Pancreas (tissue), 10 donors: ENCODE data around the gene DCP1B. TPM values are rescaled to one million over a fixed set of nuclear protein-coding genes. Genes with fewer than 3 reads are reported as not detected.

Experiments
- ATAC-seq, 4 donors: fragments of 200-7000 bp; cut with Tn5 transposase; one replicate each; pipeline versions ENCODE4 v1.8.0 to v1.9.1; 2020; ENCODE audit warnings: mild to moderate bottlenecking in 4 of 4, moderate library complexity in 4 of 4
- DNase-seq, 6 donors: peaks; one replicate each; pipeline ENCODE4 v3.0.0-alpha.2; 2020
- FAIRE-seq: peaks from 2 replicates; lab custom pipeline; 2012; peaks lifted over from hg19 to GRCh38; lab: Jason Lieb, UNC
- H3K27ac ChIP-seq, 4 donors: fragments of 200-600 bp; sonication (generic); 1 replicate in 3 of 4; 2 replicates in 1 of 4; pipeline versions ENCODE4 v1.5.0 to v1.8.0; 2020
- H3K27me3 ChIP-seq, 4 donors: fragments of 200-600 bp; one replicate each; pipeline ENCODE4 v1.8.0; 2021
- H3K36me3 ChIP-seq, 3 donors: fragments of 200-600 bp; sonication (generic) in 1 of 3; one replicate each; pipeline versions ENCODE4 v1.5.0 to v1.8.0; 2020 to 2021
- H3K4me1 ChIP-seq, 3 donors: fragments of 200-600 bp; one replicate each; pipeline ENCODE4 v1.8.0; 2021
- H3K4me3 ChIP-seq, 4 donors: fragments of 200-600 bp; sonication (generic) in 2 of 4; one replicate each; pipeline versions ENCODE4 v1.5.0 to v1.8.0; 2020 to 2021
- H3K9me3 ChIP-seq, 4 donors: fragments of 200-600 bp; one replicate each; pipeline ENCODE4 v1.8.0; 2021
- CTCF ChIP-seq, 4 donors: fragments of 200-600 bp; sonication (generic) in 3 of 4; IDR thresholded peaks; one replicate each; pipeline versions ENCODE4 v1.5.0 to v1.8.0; 2021; ENCODE audit warnings: antibody characterized with exemption in 4 of 4
- WGBS, 2 donors: extraction: QIAGEN DNeasy Blood & Tissue Kit; methylation state at CpG; one replicate each; pipeline ENCODE4 v1.1.7; 2013; 5-methylcytosine and 5-hydroxymethylcytosine counted together
- intact Hi-C, 3 donors: fragments of 100-400 bp; cut with DNase I; formaldehyde crosslinking; loops; one replicate each; pipeline versions ENCODE4 v1.11.1 to v1.14.2; 2022
- polyA plus RNA-seq, 2 donors: library from polyadenylated mRNA; stranded (reverse); fragments of 200-250 nt; gene quantifications; one replicate each; pipeline ENCODE4 v1.2.3, GENCODE V29; 2013
- total RNA-seq, 6 donors: library from RNA; stranded (reverse); fragmentation: NEBNext Ultra II Directional in 4 of 6; extraction: Animal tissue kit (Norgen Biotek cat#: 25700) in 4 of 6; gene quantifications; one replicate each; pipeline versions ENCODE4 v1.2.1 to v1.2.4, GENCODE V29; 2021 to 2023
- donor health status: healthy with polysubstance abuse.
- donor health status: DM: no; HTN: no; CAD: no; lungs with moderate emphysema.
- donor health status: DM: no; HTN: no; CAD: no.
- donor health status: control.
- donor health status: control.
- donor health status: Bipolar disorder and iron deficiency.
- donor health status: DM: yes; HTN: yes; CAD: no.
- donor health status: DM: no; HTN: no; CAD: no.
- donor health status: DM: no; HTN: no; CAD: no.
- donor health status: DM: yes; HTN: yes; CAD: no.

Gene DCP1B
- total and polyA plus RNA-seq, 8 donors: 3.4 to 7.5 (median 6.6) TPM

GRCh38 chr12:1934831-1935230 lies 69.4 kb downstream of the DCP1B start:
- DNase-seq (no peak), FAIRE-seq (no peak), ATAC-seq (no peak)
- Histone ChIP-seq H3K36me3 (no peaks in the 10 kb centered on the region), H3K27me3 (no peaks in the 10 kb centered on the region), H3K4me3 (peak overlapping the region in 1 of 4 donors; percentile 34), H3K27ac (no peak overlapping the region), H3K9me3 (no peaks in the 10 kb centered on the region), H3K4me1 (peaks cover 5 to 10% (median 8%) of the 10 kb centered on the region in 3 donors)
- intact Hi-C loops: loop anchor here in 2 of 3 donors (5.0 to 10.0 kb wide), 3 partner anchors 138 to 290 kb away; no protein-coding TSS in a partner anchor
- WGBS, 2 donors: 70 to 73% methylated on average over 11 to 12 of the region's 12 CpGs
- no peak for TF ChIP-seq CTCF (IDR thresholded peaks at IDR 0.05)

GRCh38 chr12:1934068-1934467 lies 70.2 kb downstream of the DCP1B start:
- no peak for FAIRE-seq
- H3K4me3 ChIP-seq: no peak overlapping the region
- no peaks in the 10 kb centered on the region for H3K36me3 ChIP-seq
- DNase-seq: no peak
- no peak overlapping the region for H3K27ac ChIP-seq
- no peaks in the 10 kb centered on the region for H3K9me3 ChIP-seq
- intact Hi-C loops: loop anchor here in 2 of 3 donors (10.0 kb wide), 2 partner anchors 279 to 289 kb away; no protein-coding TSS in a partner anchor
- H3K27me3 ChIP-seq: no peaks in the 10 kb centered on the region
- H3K4me1 ChIP-seq: peaks cover 0 to 10% (median 8%) of the 10 kb centered on the region in 3 donors
- TF ChIP-seq CTCF (IDR thresholded peaks at IDR 0.05): no peak
- 89 to 91% methylated on average over 5 of the region's 5 CpGs for whole genome bisulfite sequencing, 2 donors
- no peak for ATAC-seq

GRCh38 chr12:1933342-1934051 lies 70.8 kb downstream of the DCP1B start:
- H3K27me3 ChIP-seq: no peaks in the 10 kb centered on the region
- TF ChIP-seq CTCF (IDR thresholded peaks at IDR 0.05): no peak
- ATAC-seq: no peak
- DNase-seq: no peak
- WGBS, 2 donors: 83% methylated on average over 16 of the region's 16 CpGs
- H3K9me3 ChIP-seq: no peaks in the 10 kb centered on the region
- intact Hi-C loops: loop anchor here in 2 of 3 donors (10.0 kb wide), 2 partner anchors 279 to 289 kb away; no protein-coding TSS in a partner anchor
- FAIRE-seq: no peak
- H3K4me1 ChIP-seq: peaks cover 0 to 10% (median 8%) of the 10 kb centered on the region in 3 donors
- H3K27ac ChIP-seq: no peak overlapping the region
- no peak overlapping the region for H3K4me3 ChIP-seq
- no peaks in the 10 kb centered on the region for H3K36me3 ChIP-seq

- TF ChIP-seq CTCF (IDR thresholded peaks at IDR 0.05): no peak
- H3K4me3 ChIP-seq: no peak overlapping the region
- no peak overlapping the region for H3K27ac ChIP-seq
- H3K4me1 ChIP-seq: peaks cover 0 to 10% (median 8%) of the 10 kb centered on the region in 3 donors
- no peak for ATAC-seq
- DNase-seq: no peak
- no peaks in the 10 kb centered on the region for H3K27me3 ChIP-seq
- no peaks in the 10 kb centered on the region for H3K9me3 ChIP-seq
- intact Hi-C loops: loop anchor here in 2 of 3 donors (10.0 kb wide), 2 partner anchors 278 to 288 kb away; no protein-coding TSS in a partner anchor
- 32 to 47% methylated on average over 16 of the region's 16 CpGs for WGBS, 2 donors
- FAIRE-seq: no peak
- no peaks in the 10 kb centered on the region for H3K36me3 ChIP-seq
Observed at GRCh38 chr12:1932264-1932777, 71.9 kb downstream of the DCP1B start.
